Measurements from ENCODE around the gene CRYBA2.

Gene CRYBA2

GRCh38 chr2:218997731-218998130, 4.5 kb upstream of the CRYBA2 start:
- no peak for DNase-seq (ENCODE audit: extremely low read depth, low read depth)
- TF ChIP-seq CTCF (IDR thresholded peaks at IDR 0.05; ENCODE audit: low read depth, low read length): no peak

- TF ChIP-seq CTCF (IDR thresholded peaks at IDR 0.05; ENCODE audit: low read depth, low read length): no peak
- no peak for DNase-seq (ENCODE audit: extremely low read depth, low read depth)
Observed at GRCh38 chr2:218996937-218997336, 3.7 kb upstream of the CRYBA2 start.

GRCh38 chr2:218995972-218996711, 2.9 kb upstream of the CRYBA2 start:
- peak; percentile 42 for DNase-seq (ENCODE audit: extremely low read depth, low read depth)
- peak; percentile 86 for TF ChIP-seq CTCF (IDR thresholded peaks at IDR 0.05; ENCODE audit: low read depth, low read length)

GRCh38 chr2:218995561-218995960, 2.3 kb upstream of the CRYBA2 start:
- no peak for DNase-seq (ENCODE audit: extremely low read depth, low read depth)
- TF ChIP-seq CTCF (IDR thresholded peaks at IDR 0.05; ENCODE audit: low read depth, low read length): no peak

GRCh38 chr2:218992703-218993344, 398 bp downstream of the CRYBA2 start:
- no peak for TF ChIP-seq CTCF (IDR thresholded peaks at IDR 0.05; ENCODE audit: low read depth, low read length)
- no peak for DNase-seq (ENCODE audit: extremely low read depth, low read depth)

GRCh38 chr2:218992196-218992595, 1.0 kb downstream of the CRYBA2 start:
- TF ChIP-seq CTCF (IDR thresholded peaks at IDR 0.05; ENCODE audit: low read depth, low read length): no peak

GRCh38 chr2:218991674-218992168, 1.5 kb downstream of the CRYBA2 start:
- DNase-seq (ENCODE audit: extremely low read depth, low read depth): no peak
- no peak for TF ChIP-seq CTCF (IDR thresholded peaks at IDR 0.05; ENCODE audit: low read depth, low read length)

More at GRCh38 chr2:218992196-218992595, 1.0 kb downstream of the CRYBA2 start:
- DNase-seq (ENCODE audit: extremely low read depth, low read depth): no peak

Measured in AG09319 (cell line).